ENCODE measurements around the gene EFHC2.

Gene EFHC2

GRCh38 chrX:44183329-44183728 is 160.1 kb downstream of the EFHC2 start:
- H3K36me3 Mint-ChIP-seq (ENCODE audit: low read depth), result no peaks in the 10 kb centered on the region
- no peak overlapping the region for H3K27ac Mint-ChIP-seq
- no peak for DNase-seq (ENCODE audit: low spot score)
- no peaks in the 10 kb centered on the region for H3K27me3 Mint-ChIP-seq (ENCODE audit: low read depth)
- no peaks in the 10 kb centered on the region for H3K4me1 Mint-ChIP-seq (ENCODE audit: low read depth)
- no peak overlapping the region for H3K4me3 Mint-ChIP-seq
- no peaks in the 10 kb centered on the region for H3K9me3 Mint-ChIP-seq

- H3K27ac Mint-ChIP-seq, result no peak overlapping the region
- H3K4me1 Mint-ChIP-seq (ENCODE audit: low read depth), result no peaks in the 10 kb centered on the region
- no peaks in the 10 kb centered on the region for H3K9me3 Mint-ChIP-seq
- no peaks in the 10 kb centered on the region for H3K36me3 Mint-ChIP-seq (ENCODE audit: low read depth)
- DNase-seq (ENCODE audit: low spot score), result no peak
- H3K4me3 Mint-ChIP-seq, result no peak overlapping the region
- H3K27me3 Mint-ChIP-seq (ENCODE audit: low read depth), result no peaks in the 10 kb centered on the region
Observed at GRCh38 chrX:44178274-44179053, 165.0 kb downstream of the EFHC2 start.

- no peak overlapping the region for H3K4me3 Mint-ChIP-seq
- H3K36me3 Mint-ChIP-seq (ENCODE audit: low read depth), result no peaks in the 10 kb centered on the region
- no peak for DNase-seq (ENCODE audit: low spot score)
- H3K9me3 Mint-ChIP-seq, result no peaks in the 10 kb centered on the region
- no peak overlapping the region for H3K27ac Mint-ChIP-seq
- H3K4me1 Mint-ChIP-seq (ENCODE audit: low read depth), result no peaks in the 10 kb centered on the region
- no peaks in the 10 kb centered on the region for H3K27me3 Mint-ChIP-seq (ENCODE audit: low read depth)
Observed at GRCh38 chrX:44175455-44175854, 168.0 kb downstream of the EFHC2 start.

GRCh38 chrX:44174061-44174460 is 169.4 kb downstream of the EFHC2 start:
- H3K36me3 Mint-ChIP-seq (ENCODE audit: low read depth), result no peaks in the 10 kb centered on the region
- no peaks in the 10 kb centered on the region for H3K9me3 Mint-ChIP-seq
- no peak overlapping the region for H3K27ac Mint-ChIP-seq
- no peaks in the 10 kb centered on the region for H3K27me3 Mint-ChIP-seq (ENCODE audit: low read depth)
- H3K4me3 Mint-ChIP-seq, result no peak overlapping the region
- DNase-seq (ENCODE audit: low spot score), result no peak
- H3K4me1 Mint-ChIP-seq (ENCODE audit: low read depth), result no peaks in the 10 kb centered on the region

- no peak for DNase-seq (ENCODE audit: low spot score)
- H3K4me3 Mint-ChIP-seq, result no peak overlapping the region
- H3K27me3 Mint-ChIP-seq (ENCODE audit: low read depth), result no peaks in the 10 kb centered on the region
- H3K27ac Mint-ChIP-seq, result no peak overlapping the region
- no peaks in the 10 kb centered on the region for H3K36me3 Mint-ChIP-seq (ENCODE audit: low read depth)
- no peaks in the 10 kb centered on the region for H3K9me3 Mint-ChIP-seq
- no peaks in the 10 kb centered on the region for H3K4me1 Mint-ChIP-seq (ENCODE audit: low read depth)
Observed at GRCh38 chrX:44173219-44173618, 170.3 kb downstream of the EFHC2 start.

- Mint-ChIP-seq H3K27me3 (ENCODE audit: low read depth) (no peaks in the 10 kb centered on the region), H3K4me3 (no peak overlapping the region), H3K27ac (no peak overlapping the region), H3K9me3 (no peaks in the 10 kb centered on the region), H3K36me3 (ENCODE audit: low read depth) (no peaks in the 10 kb centered on the region), H3K4me1 (ENCODE audit: low read depth) (no peaks in the 10 kb centered on the region)
- DNase-seq (ENCODE audit: low spot score), result no peak
Observed at GRCh38 chrX:44167116-44167515, 176.4 kb downstream of the EFHC2 start.

GRCh38 chrX:44162964-44163475 is 180.5 kb downstream of the EFHC2 start:
- Mint-ChIP-seq H3K4me3 (no peak overlapping the region), H3K27ac (no peak overlapping the region), H3K27me3 (ENCODE audit: low read depth) (no peaks in the 10 kb centered on the region), H3K9me3 (no peaks in the 10 kb centered on the region), H3K36me3 (ENCODE audit: low read depth) (no peaks in the 10 kb centered on the region), H3K4me1 (ENCODE audit: low read depth) (no peaks in the 10 kb centered on the region)
- DNase-seq (ENCODE audit: low spot score), result no peak

GRCh38 chrX:44157858-44158257 is 185.6 kb downstream of the EFHC2 start:
- no peaks in the 10 kb centered on the region for H3K36me3 Mint-ChIP-seq (ENCODE audit: low read depth)
- no peaks in the 10 kb centered on the region for H3K9me3 Mint-ChIP-seq
- no peak for DNase-seq (ENCODE audit: low spot score)
- H3K27me3 Mint-ChIP-seq (ENCODE audit: low read depth), result no peaks in the 10 kb centered on the region
- H3K27ac Mint-ChIP-seq, result no peak overlapping the region
- H3K4me3 Mint-ChIP-seq, result no peak overlapping the region
- H3K4me1 Mint-ChIP-seq (ENCODE audit: low read depth), result no peaks in the 10 kb centered on the region

GRCh38 chrX:44157283-44157682 is 186.2 kb downstream of the EFHC2 start:
- H3K27me3 Mint-ChIP-seq (ENCODE audit: low read depth), result no peaks in the 10 kb centered on the region
- H3K4me3 Mint-ChIP-seq, result no peak overlapping the region
- H3K36me3 Mint-ChIP-seq (ENCODE audit: low read depth), result no peaks in the 10 kb centered on the region
- no peak overlapping the region for H3K27ac Mint-ChIP-seq
- H3K9me3 Mint-ChIP-seq, result no peaks in the 10 kb centered on the region
- H3K4me1 Mint-ChIP-seq (ENCODE audit: low read depth), result no peaks in the 10 kb centered on the region
- DNase-seq (ENCODE audit: low spot score), result no peak

- Mint-ChIP-seq H3K27ac (no peak overlapping the region), H3K9me3 (no peaks in the 10 kb centered on the region), H3K4me3 (no peak overlapping the region), H3K27me3 (ENCODE audit: low read depth) (no peaks in the 10 kb centered on the region), H3K4me1 (ENCODE audit: low read depth) (no peaks in the 10 kb centered on the region), H3K36me3 (ENCODE audit: low read depth) (no peaks in the 10 kb centered on the region)
- no peak for DNase-seq (ENCODE audit: low spot score)
Observed at GRCh38 chrX:44156726-44157125, 186.7 kb downstream of the EFHC2 start.

- no peaks in the 10 kb centered on the region for H3K36me3 Mint-ChIP-seq (ENCODE audit: low read depth)
- H3K9me3 Mint-ChIP-seq, result no peaks in the 10 kb centered on the region
- H3K27ac Mint-ChIP-seq, result no peak overlapping the region
- DNase-seq (ENCODE audit: low spot score), result no peak
- no peak overlapping the region for H3K4me3 Mint-ChIP-seq
- no peaks in the 10 kb centered on the region for H3K4me1 Mint-ChIP-seq (ENCODE audit: low read depth)
- no peaks in the 10 kb centered on the region for H3K27me3 Mint-ChIP-seq (ENCODE audit: low read depth)
Observed at GRCh38 chrX:44155126-44155525, 188.3 kb downstream of the EFHC2 start.

- DNase-seq (ENCODE audit: low spot score), result no peak
Observed at GRCh38 chrX:44152852-44153251, 190.6 kb downstream of the EFHC2 start.

GRCh38 chrX:44147130-44147529 is 196.3 kb downstream of the EFHC2 start:
- DNase-seq (ENCODE audit: low spot score), result no peak
- Mint-ChIP-seq H3K9me3 (no peaks in the 10 kb centered on the region), H3K27me3 (ENCODE audit: low read depth) (no peaks in the 10 kb centered on the region), H3K27ac (no peak overlapping the region), H3K4me3 (no peak overlapping the region), H3K36me3 (ENCODE audit: low read depth) (no peaks in the 10 kb centered on the region), H3K4me1 (ENCODE audit: low read depth) (no peaks in the 10 kb centered on the region)

More at GRCh38 chrX:44152852-44153251, 190.6 kb downstream of the EFHC2 start:
- no peaks in the 10 kb centered on the region for H3K9me3 Mint-ChIP-seq
- H3K4me1 Mint-ChIP-seq (ENCODE audit: low read depth), result no peaks in the 10 kb centered on the region
- H3K27ac Mint-ChIP-seq, result no peak overlapping the region
- H3K27me3 Mint-ChIP-seq (ENCODE audit: low read depth), result no peaks in the 10 kb centered on the region
- no peaks in the 10 kb centered on the region for H3K36me3 Mint-ChIP-seq (ENCODE audit: low read depth)
- H3K4me3 Mint-ChIP-seq, result no peak overlapping the region

GRCh38 chrX:44144177-44144945 is 199.1 kb downstream of the EFHC2 start:
- H3K4me1 Mint-ChIP-seq (ENCODE audit: low read depth), result no peaks in the 10 kb centered on the region
- H3K36me3 Mint-ChIP-seq (ENCODE audit: low read depth), result no peaks in the 10 kb centered on the region
- DNase-seq (ENCODE audit: low spot score), result no peak
- no peak overlapping the region for H3K27ac Mint-ChIP-seq
- H3K4me3 Mint-ChIP-seq, result no peak overlapping the region
- H3K9me3 Mint-ChIP-seq, result no peaks in the 10 kb centered on the region
- H3K27me3 Mint-ChIP-seq (ENCODE audit: low read depth), result no peaks in the 10 kb centered on the region
